ENCODE measurements around the gene UQCR10. TPM values are rescaled to one million over a fixed set of nuclear protein-coding genes. Genes with fewer than 3 reads are reported as not detected.

Gene UQCR10
- total RNA-seq, 1 experiment from 2014 or later: 119 TPM

GRCh38 chr22:29735416-29735815, 31.8 kb upstream of the UQCR10 start:
- CTCF ChIA-PET: no interaction called here
- POLR2A ChIA-PET: no interaction called here
- H3K27me3 ChIP-seq (ENCODE audit: insufficient read depth, low read length): no peaks in the 10 kb centered on the region
- intact Hi-C loops (cut with micrococcal nuclease): no loop called here
- ATAC-seq (no peak), DNase-seq (ENCODE audit: low read depth, low spot score) (no peak)
- no peaks in the 10 kb centered on the region for H3K36me3 ChIP-seq (ENCODE audit: control insufficient read depth in 1 of 2, insufficient read depth in 2 of 2, low read length in 2 of 2)
- H3K4me1 ChIP-seq (ENCODE audit: control insufficient read depth in 1 of 2, insufficient read depth in 2 of 2, low read length in 2 of 2): no peaks in the 10 kb centered on the region
- no peaks in the 10 kb centered on the region for H3K79me2 ChIP-seq (ENCODE audit: insufficient read depth, low read length)
- H3K9me3 ChIP-seq (ENCODE audit: control insufficient read depth in 1 of 2, insufficient read depth in 1 of 2, low read depth in 1 of 2, low read length in 2 of 2): no peaks in the 10 kb centered on the region
- RAD21 ChIA-PET (ENCODE audit: low non-redundant PET in 1 of 2, low total read pairs in 2 of 2, uncharacterized antibody in 2 of 2, unreplicated experiment in 2 of 2): no interaction called here
- no peak overlapping the region for H3K4me3 ChIP-seq (replicated peaks in 1 of 2; ENCODE audit: low read depth in 1 of 2, low read length in 2 of 2)
- H3K4me2 ChIP-seq (ENCODE audit: low read length): no peak overlapping the region
- no peaks in the 10 kb centered on the region for H3K9me2 ChIP-seq (ENCODE audit: insufficient read depth)
- TF ChIP-seq SRF (IDR thresholded peaks at IDR 0.05; ENCODE audit: low read depth) (no peak), CTCF (IDR thresholded peaks at IDR 0.05 in 2 of 3, conservative IDR thresholded peaks at IDR 0.05 in 1 of 3; ENCODE audit: borderline replicate concordance in 1 of 3, insufficient read depth in 1 of 3, low read depth in 2 of 3, low read length in 2 of 3) (no peak), CBX3 (IDR thresholded peaks at IDR 0.05; ENCODE audit: low read depth) (no peak), ELF1 (IDR thresholded peaks at IDR 0.05; ENCODE audit: borderline replicate concordance, low read depth) (no peak), CEBPB (IDR thresholded peaks at IDR 0.05; ENCODE audit: low read depth) (no peak), POLR2AphosphoS5 (IDR thresholded peaks at IDR 0.05; ENCODE audit: low read depth, low read length) (no peak), RAD21 (IDR thresholded peaks at IDR 0.05; ENCODE audit: low read depth) (no peak), YY1 (IDR thresholded peaks at IDR 0.05; ENCODE audit: extremely low read depth, insufficient replicate concordance, low read depth, low read length) (no peak), ZNF274 (IDR thresholded peaks at IDR 0.05; ENCODE audit: low read depth, low read length) (no peak), EGR1 (IDR thresholded peaks at IDR 0.05; ENCODE audit: low read depth) (no peak), FOSL1 (IDR thresholded peaks at IDR 0.05; ENCODE audit: low read depth) (no peak), ZBTB33 (IDR thresholded peaks at IDR 0.05; ENCODE audit: extremely low read depth, insufficient replicate concordance, low read length) (no peak), SP1 (IDR thresholded peaks at IDR 0.05; ENCODE audit: low read depth) (no peak), EZH2phosphoT487 (IDR thresholded peaks at IDR 0.05; ENCODE audit: borderline replicate concordance) (no peak)
- no TSS peak for BruUV-seq (replicated peaks)
- H3K27ac ChIP-seq (ENCODE audit: low read depth, low read length): no peak overlapping the region
- H2AFZ ChIP-seq (ENCODE audit: low read depth, low read length, poor library complexity, severe bottlenecking): no peak overlapping the region
- H3K9ac ChIP-seq (ENCODE audit: low read length): no peak overlapping the region
- H4K20me1 ChIP-seq (ENCODE audit: insufficient read depth): no peaks in the 10 kb centered on the region

All from HCT116 (cell line).